Measurements from ENCODE around the gene CLEC14A.

GRCh38 chr14:38257507-38257906 lies 1.6 kb upstream of the CLEC14A start:
- TF ChIP-seq, protein P1, sequence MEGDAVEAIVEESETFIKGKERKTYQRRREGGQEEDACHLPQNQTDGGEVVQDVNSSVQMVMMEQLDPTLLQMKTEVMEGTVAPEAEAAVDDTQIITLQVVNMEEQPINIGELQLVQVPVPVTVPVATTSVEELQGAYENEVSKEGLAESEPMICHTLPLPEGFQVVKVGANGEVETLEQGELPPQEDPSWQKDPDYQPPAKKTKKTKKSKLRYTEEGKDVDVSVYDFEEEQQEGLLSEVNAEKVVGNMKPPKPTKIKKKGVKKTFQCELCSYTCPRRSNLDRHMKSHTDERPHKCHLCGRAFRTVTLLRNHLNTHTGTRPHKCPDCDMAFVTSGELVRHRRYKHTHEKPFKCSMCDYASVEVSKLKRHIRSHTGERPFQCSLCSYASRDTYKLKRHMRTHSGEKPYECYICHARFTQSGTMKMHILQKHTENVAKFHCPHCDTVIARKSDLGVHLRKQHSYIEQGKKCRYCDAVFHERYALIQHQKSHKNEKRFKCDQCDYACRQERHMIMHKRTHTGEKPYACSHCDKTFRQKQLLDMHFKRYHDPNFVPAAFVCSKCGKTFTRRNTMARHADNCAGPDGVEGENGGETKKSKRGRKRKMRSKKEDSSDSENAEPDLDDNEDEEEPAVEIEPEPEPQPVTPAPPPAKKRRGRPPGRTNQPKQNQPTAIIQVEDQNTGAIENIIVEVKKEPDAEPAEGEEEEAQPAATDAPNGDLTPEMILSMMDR (IDR thresholded peaks at IDR 0.05): no peak
- TF ChIP-seq NPAS2 (CRISPR knock-in tag; IDR thresholded peaks at IDR 0.05; ENCODE audit: borderline replicate concordance) (no peak), MAX (IDR thresholded peaks at IDR 0.05) (no peak), USF2 (IDR thresholded peaks at IDR 0.05) (no peak), MAFK (IDR thresholded peaks at IDR 0.05; ENCODE audit: partially characterized antibody) (no peak), JUN (IDR thresholded peaks at IDR 0.05) (no peak), RFX5 (IDR thresholded peaks at IDR 0.05) (no peak), NR3C1 (IDR thresholded peaks at IDR 0.05) (no peak), POLR2A (IDR thresholded peaks at IDR 0.05; ENCODE audit: low read length) (no peak), SMC3 (IDR thresholded peaks at IDR 0.05) (no peak), KDM5A (IDR thresholded peaks at IDR 0.05) (no peak), EP300 (IDR thresholded peaks at IDR 0.05) (no peak)

Data from A549 (cell line).